ENCODE data around the gene ITGB8.
A peak's percentile ranks its signal among the peaks of the same experiment; 100 is the strongest.

Gene ITGB8

GRCh38 chr7:20307901-20308300, 22.8 kb upstream of the ITGB8 start:
- Histone ChIP-seq H3K27ac (ENCODE audit: low read depth, low read length, severe bottlenecking) (peak overlapping the region; percentile 90), H3K4me1 (ENCODE audit: control insufficient read depth, insufficient read depth, low read length, poor library complexity, severe bottlenecking) (peaks cover 10% of the 10 kb centered on the region), H3K9me3 (ENCODE audit: control insufficient read depth, low read length) (no peaks in the 10 kb centered on the region), H3K4me3 (ENCODE audit: extremely low read depth, insufficient read depth, low read length, poor library complexity, severe bottlenecking) (no peak overlapping the region), H3K36me3 (ENCODE audit: control insufficient read depth, insufficient read depth, low read length) (no peaks in the 10 kb centered on the region)
- 34 to 39% methylated on average over 6 to 7 of the region's 7 CpGs for WGBS, 2 experiments (ENCODE audit: insufficient coverage in 2 of 2)

DNA sequence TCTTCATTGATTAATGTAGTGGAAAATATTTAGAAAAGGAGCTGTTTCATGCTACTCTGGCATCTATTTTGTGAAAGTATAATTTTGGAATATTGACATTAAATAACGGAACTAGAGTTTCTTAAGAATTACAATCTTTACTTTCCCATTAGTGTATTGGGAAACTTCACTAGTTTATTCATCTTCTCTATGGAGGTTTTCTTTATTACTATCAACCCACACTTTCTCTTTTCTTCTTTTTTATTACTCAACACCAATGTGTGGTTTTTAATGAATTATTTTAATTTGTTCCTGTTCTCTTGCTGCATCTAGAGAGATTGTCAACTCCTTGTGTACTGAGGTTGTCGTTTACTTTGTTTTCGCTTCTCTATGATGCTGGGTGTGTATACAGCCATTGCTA, 20.4 kb upstream of the ITGB8 start:
- Histone ChIP-seq H3K4me3 (ENCODE audit: extremely low read depth, insufficient read depth, low read length, poor library complexity, severe bottlenecking) (no peak overlapping the region), H3K36me3 (ENCODE audit: control insufficient read depth, insufficient read depth, low read length) (no peaks in the 10 kb centered on the region), H3K27ac (ENCODE audit: low read depth, low read length, severe bottlenecking) (no peak overlapping the region), H3K4me1 (ENCODE audit: control insufficient read depth, insufficient read depth, low read length, poor library complexity, severe bottlenecking) (peaks cover 10% of the 10 kb centered on the region), H3K9me3 (ENCODE audit: control insufficient read depth, low read length) (no peaks in the 10 kb centered on the region)
- no CpG with 5 or more reads among the region's 3 CpGs for WGBS, 2 experiments (ENCODE audit: insufficient coverage in 2 of 2)

GRCh38 chr7:20310963-20311742, 19.5 kb upstream of the ITGB8 start:
- Histone ChIP-seq H3K27ac (ENCODE audit: low read depth, low read length, severe bottlenecking) (no peak overlapping the region), H3K4me1 (ENCODE audit: control insufficient read depth, insufficient read depth, low read length, poor library complexity, severe bottlenecking) (peaks cover 6% of the 10 kb centered on the region), H3K9me3 (ENCODE audit: control insufficient read depth, low read length) (no peaks in the 10 kb centered on the region), H3K4me3 (ENCODE audit: extremely low read depth, insufficient read depth, low read length, poor library complexity, severe bottlenecking) (no peak overlapping the region), H3K36me3 (ENCODE audit: control insufficient read depth, insufficient read depth, low read length) (no peaks in the 10 kb centered on the region)
- 80 to 100% methylated on average over 1 of the region's 3 CpGs for WGBS, 2 experiments (ENCODE audit: insufficient coverage in 2 of 2)

GRCh38 chr7:20311743-20312042, 19.0 kb upstream of the ITGB8 start:
- no peaks in the 10 kb centered on the region for H3K36me3 ChIP-seq (ENCODE audit: control insufficient read depth, insufficient read depth, low read length)
- no CpG with 5 or more reads among the region's 2 CpGs for WGBS, 2 experiments (ENCODE audit: insufficient coverage in 2 of 2)
- no peaks in the 10 kb centered on the region for H3K9me3 ChIP-seq (ENCODE audit: control insufficient read depth, low read length)

GRCh38 chr7:20312562-20312961, 18.1 kb upstream of the ITGB8 start:
- no peak overlapping the region for H3K27ac ChIP-seq (ENCODE audit: low read depth, low read length, severe bottlenecking)
- no peaks in the 10 kb centered on the region for H3K9me3 ChIP-seq (ENCODE audit: control insufficient read depth, low read length)
- no peaks in the 10 kb centered on the region for H3K36me3 ChIP-seq (ENCODE audit: control insufficient read depth, insufficient read depth, low read length)
- WGBS, 2 experiments (ENCODE audit: insufficient coverage in 2 of 2): 88 to 100% methylated on average over 2 of the region's 2 CpGs
- H3K4me3 ChIP-seq (ENCODE audit: extremely low read depth, insufficient read depth, low read length, poor library complexity, severe bottlenecking): no peak overlapping the region
- no peaks in the 10 kb centered on the region for H3K4me1 ChIP-seq (ENCODE audit: control insufficient read depth, insufficient read depth, low read length, poor library complexity, severe bottlenecking)

More at GRCh38 chr7:20311743-20312042, 19.0 kb upstream of the ITGB8 start:
- Histone ChIP-seq H3K4me3 (ENCODE audit: extremely low read depth, insufficient read depth, low read length, poor library complexity, severe bottlenecking) (no peak overlapping the region), H3K27ac (ENCODE audit: low read depth, low read length, severe bottlenecking) (no peak overlapping the region), H3K4me1 (ENCODE audit: control insufficient read depth, insufficient read depth, low read length, poor library complexity, severe bottlenecking) (peaks cover under 1% of the 10 kb centered on the region)

- H3K4me3 ChIP-seq (ENCODE audit: extremely low read depth, insufficient read depth, low read length, poor library complexity, severe bottlenecking): no peak overlapping the region
- H3K27ac ChIP-seq (ENCODE audit: low read depth, low read length, severe bottlenecking): no peak overlapping the region
- no peaks in the 10 kb centered on the region for H3K36me3 ChIP-seq (ENCODE audit: control insufficient read depth, insufficient read depth, low read length)
- H3K4me1 ChIP-seq (ENCODE audit: control insufficient read depth, insufficient read depth, low read length, poor library complexity, severe bottlenecking): no peaks in the 10 kb centered on the region
- 100% methylated on average over 1 of the region's 1 CpG; no CpG with 5 or more reads in 1 of the 2 experiments for WGBS, 2 experiments (ENCODE audit: insufficient coverage in 2 of 2)
- no peaks in the 10 kb centered on the region for H3K9me3 ChIP-seq (ENCODE audit: control insufficient read depth, low read length)
Measured at GRCh38 chr7:20313626-20314025, 17.1 kb upstream of the ITGB8 start.

DNA sequence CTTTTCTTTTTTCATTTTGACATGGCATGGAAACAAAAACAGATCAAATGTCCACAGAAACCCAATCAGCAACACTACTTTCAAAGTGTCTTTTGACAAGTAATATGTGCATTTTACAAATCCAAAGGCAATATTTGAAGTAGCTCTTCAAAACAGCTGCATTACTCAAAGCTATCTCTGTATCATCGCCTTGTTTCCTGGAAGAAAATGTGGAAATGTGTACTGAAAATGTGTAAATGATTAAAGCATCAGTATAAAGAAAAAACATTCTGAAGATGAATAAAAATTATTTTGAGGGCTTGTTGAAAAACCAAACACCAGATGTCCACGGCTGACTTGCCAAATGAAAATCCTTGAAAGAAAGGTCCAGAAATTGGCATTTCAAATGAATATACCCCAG, 16.5 kb upstream of the ITGB8 start:
- Histone ChIP-seq H3K36me3 (ENCODE audit: control insufficient read depth, insufficient read depth, low read length) (no peaks in the 10 kb centered on the region), H3K4me1 (ENCODE audit: control insufficient read depth, insufficient read depth, low read length, poor library complexity, severe bottlenecking) (no peaks in the 10 kb centered on the region), H3K4me3 (ENCODE audit: extremely low read depth, insufficient read depth, low read length, poor library complexity, severe bottlenecking) (no peak overlapping the region), H3K9me3 (ENCODE audit: control insufficient read depth, low read length) (no peaks in the 10 kb centered on the region), H3K27ac (ENCODE audit: low read depth, low read length, severe bottlenecking) (no peak overlapping the region)
- 88 to 100% methylated on average over 1 of the region's 2 CpGs for WGBS, 2 experiments (ENCODE audit: insufficient coverage in 2 of 2)

DNA sequence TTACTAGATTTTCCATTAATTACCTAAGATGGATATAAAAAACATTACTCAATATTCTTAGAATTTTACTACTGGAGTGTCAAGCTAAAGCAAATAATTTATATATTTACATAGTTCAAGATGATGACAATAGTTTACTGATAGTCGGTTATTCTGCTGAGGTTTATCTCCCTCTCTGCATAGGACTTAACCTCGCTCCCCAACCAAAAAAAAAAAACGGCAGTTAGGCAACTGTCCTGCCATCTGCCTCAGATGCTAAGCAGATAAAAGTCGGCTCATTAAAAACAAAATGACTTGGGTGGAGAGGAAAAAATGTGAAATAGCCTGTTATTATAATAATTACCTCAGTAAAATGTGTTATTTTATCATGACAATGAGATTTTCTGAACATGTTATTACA, 14.0 kb upstream of the ITGB8 start:
- Histone ChIP-seq H3K9me3 (ENCODE audit: control insufficient read depth, low read length) (no peaks in the 10 kb centered on the region), H3K4me1 (ENCODE audit: control insufficient read depth, insufficient read depth, low read length, poor library complexity, severe bottlenecking) (no peaks in the 10 kb centered on the region), H3K36me3 (ENCODE audit: control insufficient read depth, insufficient read depth, low read length) (no peaks in the 10 kb centered on the region), H3K27ac (ENCODE audit: low read depth, low read length, severe bottlenecking) (no peak overlapping the region), H3K4me3 (ENCODE audit: extremely low read depth, insufficient read depth, low read length, poor library complexity, severe bottlenecking) (no peak overlapping the region)
- WGBS, 2 experiments (ENCODE audit: insufficient coverage in 2 of 2): no CpG with 5 or more reads among the region's 4 CpGs

- Histone ChIP-seq H3K4me1 (ENCODE audit: control insufficient read depth, insufficient read depth, low read length, poor library complexity, severe bottlenecking) (no peaks in the 10 kb centered on the region), H3K4me3 (ENCODE audit: extremely low read depth, insufficient read depth, low read length, poor library complexity, severe bottlenecking) (no peak overlapping the region), H3K9me3 (ENCODE audit: control insufficient read depth, low read length) (no peaks in the 10 kb centered on the region), H3K36me3 (ENCODE audit: control insufficient read depth, insufficient read depth, low read length) (no peaks in the 10 kb centered on the region), H3K27ac (ENCODE audit: low read depth, low read length, severe bottlenecking) (no peak overlapping the region)
Measured at GRCh38 chr7:20317413-20317812, 13.3 kb upstream of the ITGB8 start.

- Histone ChIP-seq H3K27ac (ENCODE audit: low read depth, low read length, severe bottlenecking) (no peak overlapping the region), H3K9me3 (ENCODE audit: control insufficient read depth, low read length) (no peaks in the 10 kb centered on the region), H3K4me1 (ENCODE audit: control insufficient read depth, insufficient read depth, low read length, poor library complexity, severe bottlenecking) (no peaks in the 10 kb centered on the region), H3K36me3 (ENCODE audit: control insufficient read depth, insufficient read depth, low read length) (no peaks in the 10 kb centered on the region), H3K4me3 (ENCODE audit: extremely low read depth, insufficient read depth, low read length, poor library complexity, severe bottlenecking) (no peak overlapping the region)
- WGBS, 2 experiments (ENCODE audit: insufficient coverage in 2 of 2): 92 to 94% methylated on average over 5 to 6 of the region's 6 CpGs
Measured at GRCh38 chr7:20318933-20319332, 11.8 kb upstream of the ITGB8 start.

GRCh38 chr7:20320322-20320721, 10.4 kb upstream of the ITGB8 start:
- H3K27ac ChIP-seq (ENCODE audit: low read depth, low read length, severe bottlenecking): no peak overlapping the region
- H3K4me3 ChIP-seq (ENCODE audit: extremely low read depth, insufficient read depth, low read length, poor library complexity, severe bottlenecking): no peak overlapping the region
- H3K9me3 ChIP-seq (ENCODE audit: control insufficient read depth, low read length): no peaks in the 10 kb centered on the region
- H3K36me3 ChIP-seq (ENCODE audit: control insufficient read depth, insufficient read depth, low read length): no peaks in the 10 kb centered on the region
- WGBS, 2 experiments (ENCODE audit: insufficient coverage in 2 of 2): 100% methylated on average over 1 of the region's 3 CpGs
- H3K4me1 ChIP-seq (ENCODE audit: control insufficient read depth, insufficient read depth, low read length, poor library complexity, severe bottlenecking): no peaks in the 10 kb centered on the region

Data from mesodermal cell (in vitro differentiated cells).